Skeletal muscle tissue (tissue), 4 donors: Measurements from ENCODE around the gene PRSS23. TPM values are rescaled to one million over a fixed set of nuclear protein-coding genes. Genes with fewer than 3 reads are reported as not detected.

Experiments used
- H3K27ac ChIP-seq: one replicate; pipeline ENCODE4 v1.7.0; 2013; ENCODE audit warnings: mild to moderate bottlenecking, low read depth, low read length, inconsistent platforms
- H3K27me3 ChIP-seq, 3 donors: one replicate each; pipeline ENCODE4 v1.7.0; 2013; ENCODE audit warnings: low read length in 3 of 3; ENCODE audit not compliant: control insufficient read depth in 3 of 3, insufficient read depth in 3 of 3
- H3K36me3 ChIP-seq, 3 donors: one replicate each; pipeline ENCODE4 v1.7.0; 2013; ENCODE audit warnings: low read length in 3 of 3; ENCODE audit not compliant: control insufficient read depth in 3 of 3, insufficient read depth in 3 of 3
- H3K4me1 ChIP-seq, 3 donors: one replicate each; pipeline ENCODE4 v1.7.0; 2013; ENCODE audit warnings: low read length in 3 of 3, mild to moderate bottlenecking in 3 of 3; ENCODE audit not compliant: control insufficient read depth in 3 of 3, insufficient read depth in 3 of 3
- H3K4me3 ChIP-seq, 3 donors: one replicate each; pipeline ENCODE4 v1.7.0; 2013; ENCODE audit warnings: low read length in 3 of 3
- H3K9ac ChIP-seq, 3 donors: one replicate each; pipeline ENCODE4 v1.7.0; 2013; ENCODE audit warnings: low read length in 3 of 3, mild to moderate bottlenecking in 3 of 3, moderate library complexity in 2 of 3, low read depth in 1 of 3
- H3K9me3 ChIP-seq, 3 donors: one replicate each; pipeline ENCODE4 v1.7.0; 2013; ENCODE audit warnings: low read length in 3 of 3; ENCODE audit not compliant: control insufficient read depth in 3 of 3
- total RNA-seq: library from RNA; depleted of rRNA; stranded (reverse); fragments of >200 nt; gene quantifications from one replicate; pipeline ENCODE4 v1.2.3, GENCODE V29; 2014
- donor health status: Osteomylitis.

The PRSS23 gene
- total RNA-seq, 1 donor from 2014 or later: 18.3 TPM

GRCh38 chr11:86772999-86773398 is 27.3 kb upstream of the PRSS23 start:
- H3K9ac ChIP-seq: no peak overlapping the region

GRCh38 chr11:86773513-86774252 is 26.7 kb upstream of the PRSS23 start:
- Histone ChIP-seq H3K27me3 (no peaks in the 10 kb centered on the region), H3K9me3 (no peaks in the 10 kb centered on the region), H3K9ac (no peak overlapping the region), H3K4me3 (no peak overlapping the region), H3K4me1 (peaks cover 10 to 12% (median 11%) of the 10 kb centered on the region in 3 donors), H3K36me3 (no peaks in the 10 kb centered on the region), H3K27ac (no peak overlapping the region)

More at GRCh38 chr11:86772999-86773398, 27.3 kb upstream of the PRSS23 start:
- Histone ChIP-seq H3K4me3 (no peak overlapping the region), H3K9me3 (no peaks in the 10 kb centered on the region), H3K27ac (no peak overlapping the region), H3K4me1 (peaks cover 10 to 16% (median 12%) of the 10 kb centered on the region in 3 donors), H3K36me3 (no peaks in the 10 kb centered on the region), H3K27me3 (no peaks in the 10 kb centered on the region)

DNA sequence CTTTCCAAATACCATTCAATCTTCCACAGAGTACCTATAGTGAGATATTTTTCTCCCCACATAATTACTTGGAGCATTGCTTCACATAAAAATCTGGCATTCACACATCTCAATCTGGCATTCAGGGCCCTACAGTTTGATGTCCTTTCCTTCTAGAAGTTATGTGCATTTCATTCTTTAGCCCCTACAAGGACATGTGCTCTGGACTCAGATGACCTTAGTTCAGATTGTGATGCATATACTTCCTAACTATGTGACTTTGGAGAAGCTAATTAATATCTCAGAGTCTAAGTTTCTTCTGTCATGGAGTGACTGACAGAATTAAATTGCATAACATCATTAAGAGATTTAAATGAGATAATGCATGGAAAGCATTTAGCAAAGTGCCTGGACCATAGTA is 25.9 kb upstream of the PRSS23 start:
- Histone ChIP-seq H3K9ac (no peak overlapping the region), H3K27me3 (no peaks in the 10 kb centered on the region), H3K36me3 (no peaks in the 10 kb centered on the region), H3K9me3 (no peaks in the 10 kb centered on the region), H3K4me1 (peaks cover 3 to 5% (median 4%) of the 10 kb centered on the region in 3 donors), H3K27ac (no peak overlapping the region), H3K4me3 (no peak overlapping the region)

GRCh38 chr11:86775361-86775760 is 25.0 kb upstream of the PRSS23 start:
- H3K4me1 ChIP-seq: no peaks in the 10 kb centered on the region

DNA sequence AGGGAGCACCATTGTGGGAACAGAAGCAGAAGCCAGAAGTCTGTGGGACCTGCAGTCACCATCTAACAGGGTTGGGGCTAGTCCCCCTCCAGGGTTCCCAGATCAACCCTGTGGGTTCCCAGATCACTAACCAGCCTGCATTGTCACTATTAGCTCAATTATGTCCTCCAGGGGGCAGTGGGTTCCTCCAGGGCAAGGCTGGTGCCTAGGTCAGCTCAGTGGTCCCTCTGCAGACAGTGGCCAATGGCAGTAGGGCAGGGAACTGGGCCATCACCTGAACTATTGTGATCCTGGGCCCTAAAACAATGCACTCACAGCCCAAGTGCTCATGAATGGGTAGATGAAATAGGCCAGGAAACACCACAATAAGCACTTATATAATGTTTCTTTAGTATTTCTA is 18.8 kb upstream of the PRSS23 start:
- Histone ChIP-seq H3K36me3 (no peaks in the 10 kb centered on the region), H3K4me3 (no peak overlapping the region), H3K27me3 (no peaks in the 10 kb centered on the region), H3K27ac (no peak overlapping the region), H3K9ac (no peak overlapping the region), H3K4me1 (no peaks in the 10 kb centered on the region), H3K9me3 (no peaks in the 10 kb centered on the region)

More at GRCh38 chr11:86775361-86775760, 25.0 kb upstream of the PRSS23 start:
- Histone ChIP-seq H3K9ac (no peak overlapping the region), H3K27ac (no peak overlapping the region), H3K4me3 (no peak overlapping the region), H3K9me3 (no peaks in the 10 kb centered on the region), H3K36me3 (no peaks in the 10 kb centered on the region), H3K27me3 (no peaks in the 10 kb centered on the region)

GRCh38 chr11:86782742-86783141 is 17.6 kb upstream of the PRSS23 start:
- Histone ChIP-seq H3K36me3 (no peaks in the 10 kb centered on the region), H3K4me1 (no peaks in the 10 kb centered on the region), H3K9ac (no peak overlapping the region), H3K4me3 (no peak overlapping the region), H3K27ac (no peak overlapping the region), H3K9me3 (no peaks in the 10 kb centered on the region), H3K27me3 (no peaks in the 10 kb centered on the region)

GRCh38 chr11:86783661-86784060 is 16.7 kb upstream of the PRSS23 start:
- H3K4me3 ChIP-seq: no peak overlapping the region
- H3K4me1 ChIP-seq: no peaks in the 10 kb centered on the region
- no peak overlapping the region for H3K9ac ChIP-seq
- no peak overlapping the region for H3K27ac ChIP-seq
- no peaks in the 10 kb centered on the region for H3K27me3 ChIP-seq
- H3K36me3 ChIP-seq: no peaks in the 10 kb centered on the region
- H3K9me3 ChIP-seq: no peaks in the 10 kb centered on the region

DNA sequence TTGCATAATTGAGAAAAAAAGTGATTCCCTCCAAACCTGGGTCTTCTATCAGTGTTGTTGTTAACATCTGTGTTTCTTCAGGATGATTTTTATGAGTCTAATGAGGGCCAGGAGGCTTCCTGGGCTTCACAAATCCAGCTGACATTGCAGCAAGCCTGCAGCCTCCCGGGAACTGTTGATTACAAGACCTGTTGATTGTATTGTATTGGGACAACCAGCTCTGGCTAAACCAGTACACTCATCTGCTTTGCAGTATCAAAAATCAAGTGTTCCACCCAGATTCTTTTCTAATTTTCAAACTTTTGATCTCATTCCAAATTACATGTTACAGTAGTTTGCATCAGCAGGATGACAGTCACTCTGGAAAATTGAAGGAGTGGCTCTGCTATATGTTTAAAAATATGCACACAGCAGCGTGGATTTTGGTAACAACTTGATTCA is 16.1 kb upstream of the PRSS23 start:
- Histone ChIP-seq H3K27ac (no peak overlapping the region), H3K4me1 (no peaks in the 10 kb centered on the region), H3K9me3 (no peaks in the 10 kb centered on the region), H3K27me3 (no peaks in the 10 kb centered on the region), H3K36me3 (no peaks in the 10 kb centered on the region), H3K9ac (no peak overlapping the region), H3K4me3 (no peak overlapping the region)

GRCh38 chr11:86785576-86785975 is 14.8 kb upstream of the PRSS23 start:
- H3K9ac ChIP-seq: no peak overlapping the region
- no peak overlapping the region for H3K4me3 ChIP-seq
- peaks cover 2% of the 10 kb centered on the region in 3 donors for H3K4me1 ChIP-seq
- H3K27ac ChIP-seq: no peak overlapping the region
- no peaks in the 10 kb centered on the region for H3K27me3 ChIP-seq
- H3K9me3 ChIP-seq: no peaks in the 10 kb centered on the region
- H3K36me3 ChIP-seq: no peaks in the 10 kb centered on the region

- H3K4me1 ChIP-seq: peaks cover 14 to 17% (median 16%) of the 10 kb centered on the region in 3 donors
- H3K9ac ChIP-seq: no peak overlapping the region
- H3K4me3 ChIP-seq: no peak overlapping the region
- H3K36me3 ChIP-seq: no peaks in the 10 kb centered on the region
- no peaks in the 10 kb centered on the region for H3K27me3 ChIP-seq
- H3K27ac ChIP-seq: no peak overlapping the region
- H3K9me3 ChIP-seq: no peaks in the 10 kb centered on the region
Measured at GRCh38 chr11:86787018-86787536, 13.3 kb upstream of the PRSS23 start.
